ENCODE measurements around the gene WDR49. TPM values are rescaled to one million over a fixed set of nuclear protein-coding genes. Genes with fewer than 3 reads are reported as not detected.

Gene WDR49
- total RNA-seq, 1 experiment from 2014 or later, result 0.34 TPM

DNA sequence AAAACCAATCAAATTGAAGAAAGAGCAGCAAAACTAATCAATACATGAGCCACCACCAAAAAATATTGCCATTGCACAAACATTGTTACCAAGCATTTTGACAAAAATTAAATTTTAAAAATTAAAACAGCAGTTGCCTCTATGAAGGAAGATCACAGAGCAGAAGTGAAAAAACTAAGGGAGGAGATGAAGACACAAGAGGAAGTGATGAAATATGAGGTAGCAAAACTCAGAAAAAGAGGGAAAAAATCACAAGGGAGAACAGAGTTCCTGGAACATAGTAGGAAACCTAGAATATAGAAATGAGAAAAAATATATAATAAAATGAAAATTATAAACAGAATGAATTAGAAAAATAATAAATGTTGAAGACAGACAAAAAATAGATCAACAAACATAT is 172.6 kb downstream of the WDR49 start:
- no peak overlapping the region for H3K27ac ChIP-seq (ENCODE audit: low read depth, low read length)
- ChIA-PET RAD21 (ENCODE audit: low non-redundant PET in 1 of 2, low total read pairs in 2 of 2, uncharacterized antibody in 2 of 2, unreplicated experiment in 2 of 2) (no interaction called here), CTCF (no interaction called here), POLR2A (no interaction called here)
- no peak for ATAC-seq
- no peak overlapping the region for H2AFZ ChIP-seq (ENCODE audit: low read depth, low read length, poor library complexity, severe bottlenecking)
- intact Hi-C loops (cut with micrococcal nuclease), result no loop called here
- H3K9me3 ChIP-seq (ENCODE audit: control insufficient read depth in 1 of 2, insufficient read depth in 1 of 2, low read depth in 1 of 2, low read length in 2 of 2), result no peaks in the 10 kb centered on the region
- H3K9ac ChIP-seq (ENCODE audit: low read length), result no peak overlapping the region
- H3K4me2 ChIP-seq (ENCODE audit: low read length), result no peak overlapping the region
- H3K27me3 ChIP-seq (ENCODE audit: insufficient read depth, low read length), result no peaks in the 10 kb centered on the region
- no TSS peak for BruUV-seq (replicated peaks)
- no peak for DNase-seq (ENCODE audit: low read depth, low spot score)
- no peaks in the 10 kb centered on the region for H3K4me1 ChIP-seq (ENCODE audit: control insufficient read depth in 1 of 2, insufficient read depth in 2 of 2, low read length in 2 of 2)
- no peak overlapping the region for H3K4me3 ChIP-seq (replicated peaks in 1 of 2; ENCODE audit: low read depth in 1 of 2, low read length in 2 of 2)
- no peaks in the 10 kb centered on the region for H3K9me2 ChIP-seq (ENCODE audit: insufficient read depth)
- no peaks in the 10 kb centered on the region for H3K36me3 ChIP-seq (ENCODE audit: control insufficient read depth in 1 of 2, insufficient read depth in 2 of 2, low read length in 2 of 2)
- H4K20me1 ChIP-seq (ENCODE audit: insufficient read depth), result no peaks in the 10 kb centered on the region
- no peaks in the 10 kb centered on the region for H3K79me2 ChIP-seq (ENCODE audit: insufficient read depth, low read length)
- TF ChIP-seq YY1 (IDR thresholded peaks at IDR 0.05; ENCODE audit: extremely low read depth, insufficient replicate concordance, low read depth, low read length), result no peak

DNA sequence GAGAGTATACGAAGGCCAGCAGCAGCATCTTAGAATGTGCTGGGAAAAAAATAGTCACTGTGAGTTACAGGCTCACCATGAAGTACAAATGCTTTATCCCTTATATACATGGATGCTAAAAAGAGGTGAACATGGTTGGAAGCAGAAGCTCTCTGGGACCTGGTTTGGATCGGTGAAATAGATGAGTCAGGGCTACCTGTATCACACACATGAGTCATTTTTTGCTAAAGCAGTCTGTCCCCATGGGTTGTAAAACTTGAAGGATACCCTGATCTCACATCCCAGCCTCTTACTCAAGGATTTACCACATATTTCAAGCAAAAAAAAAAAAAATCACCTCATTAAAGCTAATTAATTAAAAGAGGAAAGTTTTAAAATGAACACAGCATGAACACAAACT is 173.0 kb downstream of the WDR49 start:
- Histone ChIP-seq H3K9me3 (ENCODE audit: control insufficient read depth in 1 of 2, insufficient read depth in 1 of 2, low read depth in 1 of 2, low read length in 2 of 2) (no peaks in the 10 kb centered on the region), H3K27ac (ENCODE audit: low read depth, low read length) (no peak overlapping the region), H2AFZ (ENCODE audit: low read depth, low read length, poor library complexity, severe bottlenecking) (no peak overlapping the region), H3K4me1 (ENCODE audit: control insufficient read depth in 1 of 2, insufficient read depth in 2 of 2, low read length in 2 of 2) (no peaks in the 10 kb centered on the region), H3K9me2 (ENCODE audit: insufficient read depth) (no peaks in the 10 kb centered on the region), H4K20me1 (ENCODE audit: insufficient read depth) (no peaks in the 10 kb centered on the region), H3K79me2 (ENCODE audit: insufficient read depth, low read length) (no peaks in the 10 kb centered on the region), H3K36me3 (ENCODE audit: control insufficient read depth in 1 of 2, insufficient read depth in 2 of 2, low read length in 2 of 2) (no peaks in the 10 kb centered on the region), H3K4me2 (ENCODE audit: low read length) (no peak overlapping the region), H3K27me3 (ENCODE audit: insufficient read depth, low read length) (no peaks in the 10 kb centered on the region), H3K4me3 (replicated peaks in 1 of 2; ENCODE audit: low read depth in 1 of 2, low read length in 2 of 2) (no peak overlapping the region), H3K9ac (ENCODE audit: low read length) (no peak overlapping the region)
- intact Hi-C loops (cut with micrococcal nuclease), result no loop called here
- no TSS peak for BruUV-seq (replicated peaks)
- DNase-seq (ENCODE audit: low read depth, low spot score), result no peak
- ChIA-PET CTCF (no interaction called here), POLR2A (no interaction called here), RAD21 (ENCODE audit: low non-redundant PET in 1 of 2, low total read pairs in 2 of 2, uncharacterized antibody in 2 of 2, unreplicated experiment in 2 of 2) (no interaction called here)
- no peak for ATAC-seq
- TF ChIP-seq, protein P1, sequence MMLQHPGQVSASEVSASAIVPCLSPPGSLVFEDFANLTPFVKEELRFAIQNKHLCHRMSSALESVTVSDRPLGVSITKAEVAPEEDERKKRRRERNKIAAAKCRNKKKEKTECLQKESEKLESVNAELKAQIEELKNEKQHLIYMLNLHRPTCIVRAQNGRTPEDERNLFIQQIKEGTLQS (IDR thresholded peaks at IDR 0.05), result no peak
- TF ChIP-seq POLR2AphosphoS5 (IDR thresholded peaks at IDR 0.05; ENCODE audit: low read depth, low read length) (no peak), JUND (IDR thresholded peaks at IDR 0.05) (no peak), CEBPB (IDR thresholded peaks at IDR 0.05; ENCODE audit: low read depth) (no peak), ELF1 (IDR thresholded peaks at IDR 0.05; ENCODE audit: borderline replicate concordance, low read depth) (no peak), SP1 (IDR thresholded peaks at IDR 0.05; ENCODE audit: low read depth) (no peak), EGR1 (IDR thresholded peaks at IDR 0.05; ENCODE audit: low read depth) (no peak), EZH2phosphoT487 (IDR thresholded peaks at IDR 0.05; ENCODE audit: borderline replicate concordance) (no peak), CBX3 (IDR thresholded peaks at IDR 0.05; ENCODE audit: low read depth) (no peak), SIN3A (IDR thresholded peaks at IDR 0.05; ENCODE audit: low read depth) (no peak), FOSL1 (IDR thresholded peaks at IDR 0.05; ENCODE audit: low read depth) (no peak)
- TF ChIP-seq, protein P2, sequence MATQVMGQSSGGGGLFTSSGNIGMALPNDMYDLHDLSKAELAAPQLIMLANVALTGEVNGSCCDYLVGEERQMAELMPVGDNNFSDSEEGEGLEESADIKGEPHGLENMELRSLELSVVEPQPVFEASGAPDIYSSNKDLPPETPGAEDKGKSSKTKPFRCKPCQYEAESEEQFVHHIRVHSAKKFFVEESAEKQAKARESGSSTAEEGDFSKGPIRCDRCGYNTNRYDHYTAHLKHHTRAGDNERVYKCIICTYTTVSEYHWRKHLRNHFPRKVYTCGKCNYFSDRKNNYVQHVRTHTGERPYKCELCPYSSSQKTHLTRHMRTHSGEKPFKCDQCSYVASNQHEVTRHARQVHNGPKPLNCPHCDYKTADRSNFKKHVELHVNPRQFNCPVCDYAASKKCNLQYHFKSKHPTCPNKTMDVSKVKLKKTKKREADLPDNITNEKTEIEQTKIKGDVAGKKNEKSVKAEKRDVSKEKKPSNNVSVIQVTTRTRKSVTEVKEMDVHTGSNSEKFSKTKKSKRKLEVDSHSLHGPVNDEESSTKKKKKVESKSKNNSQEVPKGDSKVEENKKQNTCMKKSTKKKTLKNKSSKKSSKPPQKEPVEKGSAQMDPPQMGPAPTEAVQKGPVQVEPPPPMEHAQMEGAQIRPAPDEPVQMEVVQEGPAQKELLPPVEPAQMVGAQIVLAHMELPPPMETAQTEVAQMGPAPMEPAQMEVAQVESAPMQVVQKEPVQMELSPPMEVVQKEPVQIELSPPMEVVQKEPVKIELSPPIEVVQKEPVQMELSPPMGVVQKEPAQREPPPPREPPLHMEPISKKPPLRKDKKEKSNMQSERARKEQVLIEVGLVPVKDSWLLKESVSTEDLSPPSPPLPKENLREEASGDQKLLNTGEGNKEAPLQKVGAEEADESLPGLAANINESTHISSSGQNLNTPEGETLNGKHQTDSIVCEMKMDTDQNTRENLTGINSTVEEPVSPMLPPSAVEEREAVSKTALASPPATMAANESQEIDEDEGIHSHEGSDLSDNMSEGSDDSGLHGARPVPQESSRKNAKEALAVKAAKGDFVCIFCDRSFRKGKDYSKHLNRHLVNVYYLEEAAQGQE (IDR thresholded peaks at IDR 0.05; ENCODE audit: low read depth), result no peak
- TF ChIP-seq, protein P3, sequence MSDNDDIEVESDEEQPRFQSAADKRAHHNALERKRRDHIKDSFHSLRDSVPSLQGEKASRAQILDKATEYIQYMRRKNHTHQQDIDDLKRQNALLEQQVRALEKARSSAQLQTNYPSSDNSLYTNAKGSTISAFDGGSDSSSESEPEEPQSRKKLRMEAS (IDR thresholded peaks at IDR 0.05), result no peak
- TF ChIP-seq, protein P4, sequence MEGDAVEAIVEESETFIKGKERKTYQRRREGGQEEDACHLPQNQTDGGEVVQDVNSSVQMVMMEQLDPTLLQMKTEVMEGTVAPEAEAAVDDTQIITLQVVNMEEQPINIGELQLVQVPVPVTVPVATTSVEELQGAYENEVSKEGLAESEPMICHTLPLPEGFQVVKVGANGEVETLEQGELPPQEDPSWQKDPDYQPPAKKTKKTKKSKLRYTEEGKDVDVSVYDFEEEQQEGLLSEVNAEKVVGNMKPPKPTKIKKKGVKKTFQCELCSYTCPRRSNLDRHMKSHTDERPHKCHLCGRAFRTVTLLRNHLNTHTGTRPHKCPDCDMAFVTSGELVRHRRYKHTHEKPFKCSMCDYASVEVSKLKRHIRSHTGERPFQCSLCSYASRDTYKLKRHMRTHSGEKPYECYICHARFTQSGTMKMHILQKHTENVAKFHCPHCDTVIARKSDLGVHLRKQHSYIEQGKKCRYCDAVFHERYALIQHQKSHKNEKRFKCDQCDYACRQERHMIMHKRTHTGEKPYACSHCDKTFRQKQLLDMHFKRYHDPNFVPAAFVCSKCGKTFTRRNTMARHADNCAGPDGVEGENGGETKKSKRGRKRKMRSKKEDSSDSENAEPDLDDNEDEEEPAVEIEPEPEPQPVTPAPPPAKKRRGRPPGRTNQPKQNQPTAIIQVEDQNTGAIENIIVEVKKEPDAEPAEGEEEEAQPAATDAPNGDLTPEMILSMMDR (IDR thresholded peaks at IDR 0.05 in 2 of 3, conservative IDR thresholded peaks at IDR 0.05 in 1 of 3; ENCODE audit: borderline replicate concordance in 1 of 3, insufficient read depth in 1 of 3, low read depth in 2 of 3, low read length in 2 of 3), result no peak
